Smooth muscle cell (in vitro differentiated cells): Measurements from ENCODE around the gene CPNE2. TPM values are rescaled to one million over a fixed set of nuclear protein-coding genes. Genes with fewer than 3 reads are reported as not detected.
"Not testable (repeated sequence)": the region's sequence is repeated elsewhere in the genome, so short reads cannot be mapped to it uniquely, and the experiment has no call there.

Experiments used
- DNase-seq: peaks from one replicate; lab custom pipeline; 2025; ENCODE audit not compliant: unreplicated experiment; lab: John Stamatoyannopoulos, UW
- H2AFZ ChIP-seq: fragments of 200-600 bp; sonication (generic); 2 replicates; pipeline ENCODE4 v1.6.0; 2016; ENCODE audit warnings: antibody characterized with exemption, low read depth, mild to moderate bottlenecking
- H3F3A ChIP-seq: fragments of 200-600 bp; sonication (generic); 2 replicates; pipeline ENCODE4 v1.6.0; 2017; ENCODE audit warnings: antibody characterized with exemption, low read depth
- H3K27ac ChIP-seq: fragments of 200-600 bp; sonication (generic); 2 replicates; pipeline ENCODE4 v1.5.1; 2016; ENCODE audit warnings: low read depth, mild to moderate bottlenecking
- H3K27me3 ChIP-seq: fragments of 200-600 bp; sonication (generic); 2 replicates; pipeline ENCODE4 v1.6.1; 2016; ENCODE audit warnings: low read depth, mild to moderate bottlenecking
- H3K36me3 ChIP-seq: fragments of 200-600 bp; sonication (generic); 2 replicates; pipeline ENCODE4 v1.5.1; 2016; ENCODE audit warnings: low read depth
- H3K4me1 ChIP-seq: fragments of 200-600 bp; sonication (generic); 2 replicates; pipeline ENCODE4 v1.5.1; 2016; ENCODE audit warnings: low read depth
- H3K4me2 ChIP-seq: fragments of 200-600 bp; sonication (generic); 2 replicates; pipeline ENCODE4 v1.6.0; 2016; ENCODE audit warnings: mild to moderate bottlenecking
- H3K4me3 ChIP-seq: fragments of 200-600 bp; sonication (generic); 2 replicates; pipeline ENCODE4 v1.5.1; 2016; ENCODE audit warnings: mild to moderate bottlenecking
- H3K79me2 ChIP-seq: fragments of 200-600 bp; sonication (generic); 2 replicates; pipeline ENCODE4 v1.6.0; 2016; ENCODE audit warnings: low read depth, mild to moderate bottlenecking
- H3K9ac ChIP-seq: fragments of 200-600 bp; sonication (generic); 2 replicates; pipeline ENCODE4 v1.6.0; 2016; ENCODE audit warnings: low read depth
- H3K9me3 ChIP-seq: fragments of 200-600 bp; sonication (generic); replicated peaks from 2 replicates; pipeline ENCODE4 v1.5.1; 2016; ENCODE audit warnings: low read depth
- H4K20me1 ChIP-seq: fragments of 200-600 bp; sonication (generic); 2 replicates; pipeline ENCODE4 v1.6.0; 2016; ENCODE audit warnings: low read depth
- CTCF ChIP-seq: fragments of 200-600 bp; sonication (generic); IDR thresholded peaks from 2 replicates; pipeline ENCODE4 v1.5.1; 2017; ENCODE audit warnings: borderline replicate concordance, mild to moderate bottlenecking, antibody characterized with exemption; ENCODE audit not compliant: insufficient read depth, poor library complexity, severe bottlenecking
- WGBS: methylation state at CpG from one replicate; pipeline ENCODE4 v1.1.7; 2016; ENCODE audit warnings: low lambda C conversion rate; 5-methylcytosine and 5-hydroxymethylcytosine counted together
- polyA plus RNA-seq: library from polyadenylated mRNA; unstranded; fragments of >200 nt; fragmentation: Nextera tagmentation; extraction: Ambion mirVana; gene quantifications from 2 replicates; pipeline ENCODE4 v1.2.1, GENCODE V29; 2016
- total RNA-seq: library from RNA; depleted of rRNA; stranded (reverse); fragments of >200 nt; gene quantifications from 2 replicates; pipeline ENCODE4 v1.2.3, GENCODE V29; 2014

The CPNE2 gene
- total and polyA plus RNA-seq, 2 experiments from 2014 or later = 18.2 to 19.8 TPM

- Histone ChIP-seq H4K20me1 (no peaks in the 10 kb centered on the region), H2AFZ (no peak overlapping the region), H3K4me2 (no peak overlapping the region), H3K4me1 (no peaks in the 10 kb centered on the region), H3F3A (no peaks in the 10 kb centered on the region), H3K27ac (no peak overlapping the region), H3K27me3 (no peaks in the 10 kb centered on the region), H3K79me2 (no peaks in the 10 kb centered on the region), H3K36me3 (no peaks in the 10 kb centered on the region), H3K9ac (no peak overlapping the region), H3K4me3 (no peak overlapping the region), H3K9me3 (no peaks in the 10 kb centered on the region)
- DNase-seq = no peak
- TF ChIP-seq CTCF = no peak
- WGBS = 95% methylated on average over 2 of the region's 2 CpGs
Observed at GRCh38 chr16:57070424-57070823, 22.0 kb upstream of the CPNE2 start.

GRCh38 chr16:57071081-57071732 lies 21.2 kb upstream of the CPNE2 start:
- not testable (repeated sequence) for H3K27ac ChIP-seq, H3F3A ChIP-seq, H2AFZ ChIP-seq, H3K4me2 ChIP-seq, H3K9ac ChIP-seq, H3K27me3 ChIP-seq, H4K20me1 ChIP-seq, DNase-seq, H3K4me3 ChIP-seq, H3K4me1 ChIP-seq, H3K79me2 ChIP-seq, H3K36me3 ChIP-seq, H3K9me3 ChIP-seq
- WGBS = 100% methylated on average over 2 of the region's 4 CpGs

- no peak for DNase-seq
- H3K9me3 ChIP-seq = no peaks in the 10 kb centered on the region
- no peaks in the 10 kb centered on the region for H3K4me1 ChIP-seq
- H3K4me3 ChIP-seq = no peak overlapping the region
- H4K20me1 ChIP-seq = no peaks in the 10 kb centered on the region
- H3K79me2 ChIP-seq = no peaks in the 10 kb centered on the region
- no peak overlapping the region for H2AFZ ChIP-seq
- no peak overlapping the region for H3K27ac ChIP-seq
- no peaks in the 10 kb centered on the region for H3K27me3 ChIP-seq
- H3K4me2 ChIP-seq = no peak overlapping the region
- no peak overlapping the region for H3K9ac ChIP-seq
- no peaks in the 10 kb centered on the region for H3F3A ChIP-seq
- H3K36me3 ChIP-seq = no peaks in the 10 kb centered on the region
- WGBS = 93% methylated on average over 3 of the region's 3 CpGs
- TF ChIP-seq CTCF = no peak
Observed at GRCh38 chr16:57071831-57072582, 20.4 kb upstream of the CPNE2 start.

- no peak overlapping the region for H3K4me3 ChIP-seq
- no peak overlapping the region for H3K27ac ChIP-seq
- H3K9ac ChIP-seq = no peak overlapping the region
- no peaks in the 10 kb centered on the region for H3K4me1 ChIP-seq
- no peaks in the 10 kb centered on the region for H3K79me2 ChIP-seq
- no peak for TF ChIP-seq CTCF
- H4K20me1 ChIP-seq = no peaks in the 10 kb centered on the region
- no peaks in the 10 kb centered on the region for H3K36me3 ChIP-seq
- H3K9me3 ChIP-seq = no peaks in the 10 kb centered on the region
- no peak for DNase-seq
- H3F3A ChIP-seq = no peaks in the 10 kb centered on the region
- no peak overlapping the region for H3K4me2 ChIP-seq
- 72% methylated on average over 8 of the region's 8 CpGs for WGBS
- H2AFZ ChIP-seq = no peak overlapping the region
- no peaks in the 10 kb centered on the region for H3K27me3 ChIP-seq
Observed at GRCh38 chr16:57072616-57073275, 19.6 kb upstream of the CPNE2 start.
